Right forelimb (tissue), 1 donor: ENCODE results near the gene OTUD4.
"Not testable (repeated sequence)": the region's sequence is repeated elsewhere in the genome, so short reads cannot be mapped to it uniquely, and the experiment has no call there.

Source experiments
- DNase-seq: peaks from one replicate; pipeline ENCODE4 v3.0.0-alpha.2; 2018

Gene OTUD4

DNA sequence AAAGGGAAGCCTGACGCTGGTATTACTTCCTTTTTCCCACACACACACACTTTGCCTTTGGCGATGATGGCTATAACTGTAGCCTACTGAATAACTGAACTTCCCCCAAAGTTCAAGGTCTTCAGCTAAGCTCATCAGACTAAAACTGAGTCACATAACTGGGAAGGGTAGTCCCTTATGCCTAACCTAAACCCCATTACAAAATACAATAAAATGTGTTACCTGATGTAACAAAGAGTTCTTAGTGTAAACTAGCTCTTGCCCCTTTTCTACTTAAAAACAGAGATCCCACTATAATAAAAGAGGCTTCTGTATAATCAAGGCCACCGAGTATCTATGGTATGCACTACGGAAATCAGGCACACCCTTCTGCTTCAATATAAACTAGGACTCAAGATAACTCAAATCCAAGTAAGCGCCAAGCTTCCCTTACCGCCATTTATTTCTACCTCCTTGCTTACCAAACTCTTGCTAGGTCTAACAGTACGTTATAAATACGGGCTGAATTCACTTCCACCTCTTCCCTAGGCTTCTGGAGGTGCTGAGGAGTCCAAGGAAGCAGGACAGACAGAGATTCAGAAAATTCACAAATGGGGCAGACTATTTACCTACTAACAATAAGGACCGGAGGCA, 2.4 kb downstream of the OTUD4 start:
- no peak for DNase-seq

- DNase-seq, result no peak
Measured at GRCh38 chr4:145177511-145177905, 2.9 kb downstream of the OTUD4 start.

- DNase-seq, result no peak
Measured at GRCh38 chr4:145176641-145177432, 3.6 kb downstream of the OTUD4 start.

GRCh38 chr4:145171911-145172310, 8.5 kb downstream of the OTUD4 start:
- no peak for DNase-seq

- no peak for DNase-seq
Measured at GRCh38 chr4:145170223-145170622, 10.2 kb downstream of the OTUD4 start.

DNA sequence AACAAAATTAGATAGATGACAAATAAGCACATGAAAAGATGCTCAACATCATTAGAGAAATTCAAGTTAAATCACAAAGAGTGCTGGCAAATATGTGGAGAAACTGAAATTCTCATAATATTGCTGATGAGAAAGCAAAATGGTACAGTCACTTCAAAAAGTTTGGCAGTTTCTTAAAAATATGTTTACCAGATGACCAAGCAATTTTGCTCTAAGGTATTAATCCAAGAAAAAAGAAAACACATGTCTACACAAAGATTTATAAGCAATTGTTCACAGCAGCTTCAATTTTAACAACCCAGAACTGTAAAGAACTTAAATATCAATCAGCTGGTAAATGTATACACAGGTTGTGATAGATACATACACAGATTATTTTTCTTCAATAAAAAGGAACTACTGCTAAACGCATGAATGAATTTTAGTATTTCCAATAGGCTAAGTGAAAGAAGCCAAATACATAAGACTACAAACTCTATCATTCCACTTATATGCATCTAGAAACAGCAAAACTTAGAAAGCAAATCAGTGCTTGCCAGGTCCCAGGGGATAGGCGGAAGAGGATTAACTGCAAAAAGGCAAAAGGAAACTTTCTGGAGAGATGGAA, 11.7 kb downstream of the OTUD4 start:
- DNase-seq, result no peak

DNA sequence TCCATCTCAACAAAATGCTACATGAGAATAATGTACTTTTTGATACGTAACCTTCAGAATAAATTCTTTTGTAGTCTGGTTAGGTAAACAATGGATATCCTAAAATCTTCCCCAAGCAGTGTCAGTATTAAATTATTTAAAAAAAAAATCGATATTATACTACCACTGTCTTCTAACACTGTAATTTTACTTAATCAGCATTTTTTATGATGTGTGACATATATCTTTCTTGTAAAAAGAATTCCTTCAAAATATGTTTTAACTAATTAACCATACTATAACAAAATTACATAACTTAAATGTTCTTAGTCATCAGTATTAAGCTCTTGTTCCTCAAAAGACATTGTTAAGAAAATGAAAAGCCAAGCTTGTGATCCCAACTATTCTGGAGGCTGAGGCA, 12.5 kb downstream of the OTUD4 start:
- no peak for DNase-seq

DNA sequence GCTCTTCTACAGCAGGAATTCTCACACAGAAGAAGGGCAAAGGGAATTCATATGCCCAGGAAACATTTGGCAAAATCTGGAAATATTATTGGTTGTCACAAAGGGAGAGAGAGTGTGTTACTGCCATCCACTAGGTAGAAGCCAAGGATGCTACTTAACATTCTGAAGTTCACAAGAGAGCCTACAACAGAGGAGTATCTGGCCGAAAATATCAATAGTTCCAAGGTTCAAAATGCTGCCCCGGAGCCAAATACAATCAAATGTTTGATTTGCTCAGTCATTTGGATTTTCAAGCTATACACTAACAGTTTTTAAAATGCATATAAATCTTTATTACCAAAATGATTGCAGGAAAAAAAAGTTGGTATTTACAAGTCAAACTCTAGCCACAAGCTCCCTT, 18.8 kb downstream of the OTUD4 start:
- no peak for DNase-seq

GRCh38 chr4:145156986-145157385, 23.4 kb downstream of the OTUD4 start:
- DNase-seq, result no peak

DNA sequence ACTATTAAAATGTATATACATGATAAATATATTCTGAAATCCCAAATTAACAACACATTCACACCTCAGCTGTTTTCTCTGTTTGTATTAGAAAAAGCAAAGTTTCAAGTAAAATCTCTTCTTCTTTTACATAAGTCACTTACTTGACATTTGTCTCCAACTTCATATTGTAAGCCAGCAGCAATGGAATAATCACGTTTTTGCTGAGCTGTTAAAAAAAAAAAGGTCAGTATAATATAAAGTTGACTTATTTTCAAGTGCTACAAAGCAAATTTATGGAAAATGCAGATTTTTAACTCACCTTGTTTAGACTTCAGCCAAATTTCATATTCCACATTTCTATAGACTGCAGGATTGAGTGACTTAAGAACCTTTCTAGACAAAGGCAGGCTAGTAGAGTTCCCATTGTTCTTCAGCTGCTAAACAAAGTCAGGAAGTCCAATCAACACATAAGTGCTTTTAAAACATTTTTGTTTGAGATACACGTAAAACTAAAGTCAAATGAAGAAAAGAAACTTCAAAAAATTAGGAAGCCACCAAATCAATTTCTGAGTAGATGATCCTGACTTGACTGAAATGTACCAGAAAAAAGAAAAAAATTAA, 25.0 kb downstream of the OTUD4 start:
- no peak for DNase-seq

DNA sequence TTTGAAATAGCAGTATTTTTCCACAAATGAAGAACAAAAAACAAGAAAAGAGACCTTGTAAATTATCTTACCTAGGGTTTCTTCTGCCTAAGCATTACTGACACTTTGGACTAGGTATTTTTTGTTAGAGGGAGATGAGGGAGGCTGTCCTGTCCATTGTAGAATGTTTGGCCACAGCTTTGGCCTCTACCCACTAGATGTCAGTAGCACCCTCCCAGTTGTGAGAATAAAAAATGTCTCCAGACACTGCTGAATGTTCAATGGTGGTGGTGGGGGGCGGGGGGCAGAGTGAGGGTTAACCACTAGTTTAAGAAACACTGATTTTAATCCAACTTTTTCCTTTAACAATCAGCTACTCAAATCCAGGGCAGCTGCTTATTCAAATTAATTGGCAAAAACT, 25.8 kb downstream of the OTUD4 start:
- no peak for DNase-seq

DNA sequence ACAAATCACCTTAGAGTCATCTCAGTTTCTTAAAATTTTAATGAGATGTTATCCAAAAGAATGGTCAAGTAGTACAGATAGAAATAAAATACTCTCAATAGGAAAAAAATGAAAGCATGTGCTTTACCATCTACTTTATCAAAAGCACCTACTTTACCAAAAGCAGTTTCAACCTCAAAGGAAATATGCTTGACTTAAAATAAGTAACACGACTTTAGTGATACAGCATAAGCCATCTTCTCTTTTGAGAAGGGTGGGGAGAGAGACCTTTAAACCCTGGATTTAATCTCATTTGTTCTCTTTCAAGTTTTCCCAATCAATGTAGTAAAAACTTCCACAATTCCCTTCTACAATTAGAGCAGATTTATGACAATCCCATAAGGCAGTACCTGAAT, 26.5 kb downstream of the OTUD4 start:
- DNase-seq, result no peak

- no peak for DNase-seq
Measured at GRCh38 chr4:145153181-145153903, 27.0 kb downstream of the OTUD4 start.

DNA sequence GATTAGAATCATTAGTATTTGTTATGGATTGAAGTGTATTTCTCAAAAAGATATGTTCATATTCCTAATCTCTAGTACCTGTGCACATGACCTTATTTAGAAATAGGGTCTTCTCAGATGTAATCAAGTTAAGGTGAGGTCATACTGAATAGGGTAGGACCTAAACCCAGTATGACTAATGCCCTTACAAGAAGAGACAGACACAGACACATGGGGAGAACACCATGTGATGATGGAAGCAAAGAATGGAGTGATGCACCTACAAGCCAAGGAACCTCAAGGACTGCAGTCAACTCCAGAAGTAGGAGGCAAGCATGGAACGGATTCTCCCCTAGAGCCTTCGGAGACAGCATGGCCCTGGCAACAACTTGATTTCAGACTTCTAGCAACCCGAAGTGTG, 31.4 kb downstream of the OTUD4 start:
- no peak for DNase-seq

- not testable (repeated sequence) for DNase-seq
Measured at GRCh38 chr4:145136219-145136618, 44.2 kb downstream of the OTUD4 start.

GRCh38 chr4:145132511-145133098, 47.8 kb downstream of the OTUD4 start:
- DNase-seq, result no peak

- DNase-seq, result no peak
Measured at GRCh38 chr4:145131848-145132247, 48.5 kb downstream of the OTUD4 start.

GRCh38 chr4:145130788-145131399, 49.5 kb downstream of the OTUD4 start:
- DNase-seq, result no peak

DNA sequence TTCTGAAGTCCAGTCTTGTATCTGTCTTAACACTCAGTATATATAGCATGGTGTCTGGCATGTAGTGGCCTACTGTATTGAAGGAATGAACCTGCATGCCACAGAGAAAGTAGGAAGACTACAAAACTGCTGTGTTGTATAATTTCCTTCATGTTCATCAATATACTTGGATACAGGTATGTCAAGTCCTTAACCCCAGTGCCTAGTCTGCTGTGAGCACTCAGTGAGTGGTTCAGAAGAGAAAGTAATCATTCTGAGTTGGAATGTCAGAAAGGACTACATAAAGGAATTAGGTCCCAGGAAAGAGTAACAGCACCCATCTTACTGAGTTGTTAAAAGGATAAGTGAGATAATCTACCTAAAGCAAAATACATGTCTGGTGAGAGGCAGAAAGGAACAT, 50.3 kb downstream of the OTUD4 start:
- DNase-seq, result no peak

DNA sequence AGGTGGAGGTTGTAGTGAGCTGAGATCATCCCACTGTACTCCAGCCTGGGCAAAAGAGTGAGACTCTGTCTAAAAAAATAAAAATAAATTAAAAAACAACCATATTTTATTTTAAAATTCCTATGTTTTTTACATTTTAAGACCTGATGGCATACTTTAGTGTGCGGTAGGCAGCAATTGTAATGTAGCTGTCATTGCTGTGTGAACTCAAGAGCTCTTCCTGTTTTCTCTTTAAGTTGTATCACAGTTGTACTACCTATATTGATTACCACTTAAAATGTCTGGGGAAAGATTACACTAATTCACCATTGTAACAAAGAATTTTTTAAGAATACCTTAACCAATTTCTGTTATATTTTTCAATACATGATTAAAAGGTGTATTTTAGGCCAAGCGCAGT, 55.0 kb downstream of the OTUD4 start:
- DNase-seq, result no peak

- no peak for DNase-seq
Measured at GRCh38 chr4:145108128-145108527, 72.3 kb downstream of the OTUD4 start.

DNA sequence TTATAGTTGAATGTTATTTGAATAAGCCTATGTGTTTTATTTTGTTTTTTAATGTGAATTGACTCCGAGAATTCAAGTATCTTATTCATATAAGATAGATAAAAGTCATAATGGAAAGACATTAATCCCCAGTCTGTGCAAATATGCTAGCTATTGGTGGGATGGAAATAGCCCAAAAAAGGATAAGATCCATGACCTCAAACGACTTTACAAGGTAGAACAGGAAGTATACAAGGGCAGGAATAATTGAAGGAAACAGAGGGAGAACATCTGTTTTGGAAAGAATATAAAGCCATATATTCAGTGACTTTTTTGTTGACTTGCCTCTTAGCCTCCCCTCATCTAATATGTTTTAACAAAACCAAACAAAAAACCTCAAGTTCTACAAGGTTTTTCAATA, 73.3 kb downstream of the OTUD4 start:
- DNase-seq, result no peak
